H4 (cell line): ENCODE results near the gene LTBP1. TPM values are rescaled to one million over a fixed set of nuclear protein-coding genes. Genes with fewer than 3 reads are reported as not detected.

Experiments used
- DNase-seq: peaks from one replicate; pipeline ENCODE4 v3.0.0-alpha.2; 2015; ENCODE audit warnings: low spot score
- total RNA-seq: library from RNA; depleted of rRNA; stranded (reverse); fragments of >200 nt; shearing (Covaris generic); gene quantifications from 2 replicates; pipeline ENCODE4 v1.2.3, GENCODE V29; 2014

LTBP1 gene
- total RNA-seq, 1 experiment from 2014 or later = 4.8 TPM

- DNase-seq = no peak
These were observed 127.4 kb downstream of the LTBP1 start for GRCh38 chr2:33074197-33074596.

- no peak for DNase-seq
These were observed 130.6 kb downstream of the LTBP1 start for GRCh38 chr2:33077311-33077710.

- no peak for DNase-seq
These were observed 131.1 kb downstream of the LTBP1 start for GRCh38 chr2:33077844-33078243.

GRCh38 chr2:33081691-33082090, 134.9 kb downstream of the LTBP1 start:
- no peak for DNase-seq

- no peak for DNase-seq
These were observed 137.1 kb downstream of the LTBP1 start for GRCh38 chr2:33083699-33084387.

- no peak for DNase-seq
These were observed 137.7 kb downstream of the LTBP1 start for GRCh38 chr2:33084433-33084832.

- no peak for DNase-seq
These were observed 138.9 kb downstream of the LTBP1 start for GRCh38 chr2:33085646-33086045.

- no peak for DNase-seq
These were observed 139.8 kb downstream of the LTBP1 start for GRCh38 chr2:33086400-33087015.

- DNase-seq = no peak
These were observed 143.9 kb downstream of the LTBP1 start for GRCh38 chr2:33090553-33091134.

- no peak for DNase-seq
These were observed 144.9 kb downstream of the LTBP1 start for GRCh38 chr2:33091541-33092123.

- DNase-seq = no peak
These were observed 146.7 kb downstream of the LTBP1 start for GRCh38 chr2:33093283-33093993.

GRCh38 chr2:33094303-33094702, 147.6 kb downstream of the LTBP1 start:
- DNase-seq = no peak

- no peak for DNase-seq
These were observed 153.2 kb downstream of the LTBP1 start for GRCh38 chr2:33099989-33100388.

GRCh38 chr2:33100921-33101320, 154.2 kb downstream of the LTBP1 start:
- no peak for DNase-seq

- no peak for DNase-seq
These were observed 157.4 kb downstream of the LTBP1 start for GRCh38 chr2:33104052-33104623.

- no peak for DNase-seq
These were observed 158.0 kb downstream of the LTBP1 start for GRCh38 chr2:33104726-33105125.

GRCh38 chr2:33106115-33106514, 159.4 kb downstream of the LTBP1 start:
- no peak for DNase-seq

GRCh38 chr2:33107690-33108482, 161.1 kb downstream of the LTBP1 start:
- DNase-seq = no peak

GRCh38 chr2:33108483-33109443, 162.0 kb downstream of the LTBP1 start:
- peak; percentile 10 for DNase-seq

- DNase-seq = no peak
These were observed 163.7 kb downstream of the LTBP1 start for GRCh38 chr2:33110461-33110860.
